Urinary bladder (tissue), 4 donors: Measurements from ENCODE around the gene TECPR2. TPM values are rescaled to one million over a fixed set of nuclear protein-coding genes. Genes with fewer than 3 reads are reported as not detected.

ENCODE experiments used
- DNase-seq: peaks from one replicate; pipeline ENCODE4 v3.0.0-alpha.2; 2015; ENCODE audit errors: extremely low spot score
- H3K27ac ChIP-seq: one replicate; pipeline ENCODE4 v1.5.1; 2013; ENCODE audit warnings: low read depth, mild to moderate bottlenecking, moderate library complexity
- H3K36me3 ChIP-seq: one replicate; pipeline ENCODE4 v1.6.1; 2013; ENCODE audit warnings: mild to moderate bottlenecking, moderate library complexity; ENCODE audit not compliant: insufficient read depth
- H3K4me1 ChIP-seq: one replicate; pipeline ENCODE4 v1.6.1; 2013; ENCODE audit warnings: mild to moderate bottlenecking, moderate library complexity; ENCODE audit not compliant: insufficient read depth
- H3K4me3 ChIP-seq: one replicate; pipeline ENCODE4 v1.5.1; 2013; ENCODE audit warnings: low read depth, low read length
- whole genome bisulfite sequencing: extraction: QIAGEN DNeasy Blood & Tissue Kit; methylation state at CpG from one replicate; pipeline ENCODE4 v1.1.7; 2013; 5-methylcytosine and 5-hydroxymethylcytosine counted together
- polyA plus RNA-seq: library from polyadenylated mRNA; stranded (reverse); fragments of 200-250 nt; gene quantifications from one replicate; pipeline ENCODE4 v1.2.3, GENCODE V29; 2013
- total RNA-seq: library from RNA; depleted of rRNA; stranded (reverse); fragments of >200 nt; gene quantifications from one replicate; pipeline ENCODE4 v1.2.3, GENCODE V29; 2014
- donor health status: healthy with polysubstance abuse.
- donor health status: healthy.

The TECPR2 gene
- total and polyA plus RNA-seq, 2 donors, result 12.5 to 15.6 TPM

- 86% methylated on average over 115 of the region's 115 CpGs for whole genome bisulfite sequencing
- Histone ChIP-seq H3K27ac (no peak overlapping the region), H3K36me3 (peaks cover 2% of the 10 kb centered on the region), H3K4me1 (no peaks in the 10 kb centered on the region), H3K4me3 (no peak overlapping the region)
- no peak for DNase-seq
Measured at GRCh38 chr14:102507081-102507856, 144.5 kb downstream of the TECPR2 start.

- H3K4me3 ChIP-seq, result no peak overlapping the region
- DNase-seq, result no peak
- no peak overlapping the region for H3K27ac ChIP-seq
- H3K36me3 ChIP-seq, result peaks cover 2% of the 10 kb centered on the region
- 90% methylated on average over 21 of the region's 21 CpGs for WGBS
- no peaks in the 10 kb centered on the region for H3K4me1 ChIP-seq
Measured at GRCh38 chr14:102507857-102508312, 145.1 kb downstream of the TECPR2 start.

DNA sequence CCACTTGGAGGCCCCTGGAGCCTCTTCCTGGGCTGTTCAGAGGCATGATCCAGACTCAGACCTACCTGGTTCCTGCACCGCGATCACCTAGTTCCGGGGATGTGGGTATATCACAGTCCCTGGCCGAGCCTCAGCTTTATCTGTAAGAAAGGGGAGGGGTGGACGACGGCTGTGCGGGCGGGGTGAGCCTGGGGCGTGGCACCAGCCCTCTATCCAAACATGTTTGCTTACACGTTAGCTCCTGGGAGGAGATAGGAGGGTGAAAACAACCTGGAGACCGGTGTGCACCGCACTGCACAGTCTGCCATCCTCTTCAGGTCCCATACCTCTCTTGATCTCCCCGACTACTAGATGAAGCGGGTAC, 145.7 kb downstream of the TECPR2 start:
- Histone ChIP-seq H3K36me3 (peaks cover 2% of the 10 kb centered on the region), H3K4me3 (no peak overlapping the region), H3K27ac (peak overlapping the region; percentile 85), H3K4me1 (no peaks in the 10 kb centered on the region)
- 73% methylated on average over 14 of the region's 14 CpGs for WGBS
- no peak for DNase-seq

DNA sequence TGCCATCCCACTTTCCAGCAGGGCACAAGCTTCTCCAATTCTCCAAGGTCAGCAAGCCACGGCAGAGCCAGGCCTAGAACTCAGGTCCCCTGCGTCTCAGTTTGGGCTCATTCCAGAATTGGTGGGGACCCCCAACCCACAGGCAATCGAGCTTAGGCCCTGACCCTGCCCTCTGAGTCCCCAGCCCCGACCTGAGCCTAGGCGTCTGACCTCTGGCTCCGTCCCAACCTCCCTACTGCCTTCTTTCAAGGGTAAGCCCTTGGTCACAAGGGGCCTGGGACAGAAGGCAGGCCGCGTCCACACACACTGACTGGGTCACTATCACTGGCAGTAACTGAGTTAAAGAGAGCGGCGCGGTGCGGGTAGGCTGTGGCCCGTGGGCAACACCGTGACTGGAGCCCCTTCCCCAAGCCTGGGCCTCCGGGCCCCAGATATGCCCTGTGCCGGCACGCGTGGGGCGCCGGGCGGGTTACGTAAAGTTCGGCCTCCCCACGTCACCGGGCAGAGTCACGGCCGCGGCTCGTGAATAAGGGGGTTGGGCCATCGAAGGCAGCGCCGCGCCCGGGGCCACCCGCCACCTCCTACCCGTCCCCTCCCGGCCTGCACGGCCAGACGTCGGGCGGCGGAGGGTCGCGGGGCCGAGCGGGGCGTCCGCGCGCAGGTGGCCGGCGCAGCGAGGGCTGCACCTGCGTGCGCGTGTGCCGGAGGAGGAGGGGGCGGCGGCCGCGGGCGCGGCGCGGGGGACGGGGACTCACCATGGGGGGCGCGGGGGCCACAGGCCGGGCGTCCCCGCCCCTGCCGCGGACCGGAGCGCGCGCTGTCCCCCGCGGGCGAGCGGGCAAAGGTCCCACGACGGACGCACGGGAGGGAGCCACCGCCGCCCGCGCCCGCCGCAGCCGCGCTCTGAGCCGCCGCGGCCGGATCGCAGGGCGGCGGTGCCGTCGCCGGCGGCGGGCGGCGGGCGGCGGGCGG, 146.3 kb downstream of the TECPR2 start:
- 4% methylated on average over 108 of the region's 110 CpGs for WGBS

DNA sequence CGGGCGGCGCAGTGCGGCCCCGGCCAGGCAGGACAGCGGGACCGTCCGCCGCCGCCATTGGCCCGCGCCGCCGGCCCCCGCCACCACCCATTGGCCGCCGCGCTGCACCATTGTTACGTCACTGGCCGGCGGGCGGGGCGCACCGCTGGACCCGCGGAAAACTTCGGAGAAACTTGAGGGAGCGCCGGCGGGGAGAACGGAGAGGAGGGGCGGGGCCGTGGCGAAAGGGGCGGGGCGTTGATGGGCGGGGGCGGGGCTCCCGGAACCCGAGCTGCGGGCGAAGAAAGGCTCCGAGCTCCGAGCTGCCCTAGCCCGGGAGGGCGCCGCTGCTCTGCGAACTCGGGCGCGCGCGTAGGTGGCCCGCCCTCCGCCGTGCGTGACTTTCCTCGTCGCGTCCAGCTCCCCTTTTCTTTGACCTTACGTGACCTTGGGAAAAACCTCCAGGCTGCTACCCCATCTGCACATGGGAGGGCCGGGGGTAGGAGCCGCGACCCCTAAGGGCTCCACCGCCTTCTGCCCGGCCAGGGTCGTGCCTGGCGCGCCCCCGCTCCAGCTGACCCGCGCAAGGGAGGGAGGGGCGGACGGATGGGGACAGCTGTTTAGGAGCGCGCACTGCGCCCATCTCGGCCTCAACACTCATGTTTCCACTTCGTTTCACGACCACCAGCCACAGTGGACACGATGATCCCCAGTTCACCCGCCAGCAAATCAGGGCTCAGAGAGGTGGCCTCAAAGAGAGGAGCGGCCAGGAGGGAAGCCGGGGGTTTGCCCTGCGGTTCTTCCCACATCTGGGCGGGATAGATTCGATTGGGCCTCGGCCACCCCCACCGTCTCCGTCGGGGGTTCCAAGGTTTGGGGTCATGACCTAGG, 147.2 kb downstream of the TECPR2 start, which contains the start of gene ANKRD9:
ANKRD9 (minus strand) TSS at position 31 of the 870 bp plus-strand sequence. CDS start 1,887 bp downstream, outside the sequence.
- Histone ChIP-seq H3K4me3 (peak within 1 kb of the TSS; percentile 65), H3K36me3 (peaks cover 2% of the 10 kb centered on the region), H3K4me1 (no peaks in the 10 kb centered on the region), H3K27ac (peak within 1 kb of the TSS; percentile 85)
- WGBS, result 2% methylated on average over 89 of the region's 91 CpGs
- DNase-seq, result peak; percentile 74

More for the DNA sequence above, 146.3 kb downstream of the TECPR2 start:
- Histone ChIP-seq H3K4me3 (peak overlapping the region; percentile 65), H3K27ac (peak overlapping the region; percentile 85), H3K4me1 (no peaks in the 10 kb centered on the region), H3K36me3 (peaks cover 2% of the 10 kb centered on the region)
- DNase-seq, result no peak

GRCh38 chr14:102510616-102511520, 148.1 kb downstream of the TECPR2 start:
- peak overlapping the region; percentile 19 for H3K27ac ChIP-seq
- DNase-seq, result no peak

DNA sequence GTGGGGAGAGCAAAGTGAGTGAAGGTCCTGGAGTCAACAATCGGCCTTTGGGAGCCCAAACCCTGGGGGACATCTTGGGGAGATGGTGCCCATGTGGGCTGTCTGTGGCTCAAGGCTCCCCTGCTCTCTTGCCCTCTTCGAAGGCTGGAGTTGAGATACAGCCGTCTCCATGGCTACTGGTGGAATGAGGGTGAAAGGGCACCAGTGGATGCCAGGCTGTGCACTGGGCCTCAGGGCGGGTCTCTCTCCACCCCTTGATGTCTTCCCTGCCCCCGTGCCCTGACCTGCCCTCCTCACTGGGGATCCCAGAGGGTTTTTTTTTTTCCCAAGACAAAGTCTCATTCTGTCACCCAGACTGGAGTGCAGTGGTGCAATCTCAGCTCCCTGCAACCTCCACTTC, 148.8 kb downstream of the TECPR2 start:
- no peak overlapping the region for H3K4me3 ChIP-seq
- no peaks in the 10 kb centered on the region for H3K4me1 ChIP-seq
- H3K36me3 ChIP-seq, result peaks cover 2% of the 10 kb centered on the region
- DNase-seq, result no peak
- H3K27ac ChIP-seq, result no peak overlapping the region
- 86% methylated on average over 5 of the region's 5 CpGs for WGBS

More at GRCh38 chr14:102510616-102511520, 148.1 kb downstream of the TECPR2 start:
- Histone ChIP-seq H3K4me1 (no peaks in the 10 kb centered on the region), H3K36me3 (peaks cover 2% of the 10 kb centered on the region), H3K4me3 (no peak overlapping the region)
- 68% methylated on average over 19 of the region's 19 CpGs for WGBS

GRCh38 chr14:102512793-102513300, 150.1 kb downstream of the TECPR2 start:
- WGBS, result 88% methylated on average over 11 of the region's 11 CpGs
- Histone ChIP-seq H3K4me1 (no peaks in the 10 kb centered on the region), H3K36me3 (no peaks in the 10 kb centered on the region), H3K27ac (no peak overlapping the region), H3K4me3 (no peak overlapping the region)
- DNase-seq, result no peak

DNA sequence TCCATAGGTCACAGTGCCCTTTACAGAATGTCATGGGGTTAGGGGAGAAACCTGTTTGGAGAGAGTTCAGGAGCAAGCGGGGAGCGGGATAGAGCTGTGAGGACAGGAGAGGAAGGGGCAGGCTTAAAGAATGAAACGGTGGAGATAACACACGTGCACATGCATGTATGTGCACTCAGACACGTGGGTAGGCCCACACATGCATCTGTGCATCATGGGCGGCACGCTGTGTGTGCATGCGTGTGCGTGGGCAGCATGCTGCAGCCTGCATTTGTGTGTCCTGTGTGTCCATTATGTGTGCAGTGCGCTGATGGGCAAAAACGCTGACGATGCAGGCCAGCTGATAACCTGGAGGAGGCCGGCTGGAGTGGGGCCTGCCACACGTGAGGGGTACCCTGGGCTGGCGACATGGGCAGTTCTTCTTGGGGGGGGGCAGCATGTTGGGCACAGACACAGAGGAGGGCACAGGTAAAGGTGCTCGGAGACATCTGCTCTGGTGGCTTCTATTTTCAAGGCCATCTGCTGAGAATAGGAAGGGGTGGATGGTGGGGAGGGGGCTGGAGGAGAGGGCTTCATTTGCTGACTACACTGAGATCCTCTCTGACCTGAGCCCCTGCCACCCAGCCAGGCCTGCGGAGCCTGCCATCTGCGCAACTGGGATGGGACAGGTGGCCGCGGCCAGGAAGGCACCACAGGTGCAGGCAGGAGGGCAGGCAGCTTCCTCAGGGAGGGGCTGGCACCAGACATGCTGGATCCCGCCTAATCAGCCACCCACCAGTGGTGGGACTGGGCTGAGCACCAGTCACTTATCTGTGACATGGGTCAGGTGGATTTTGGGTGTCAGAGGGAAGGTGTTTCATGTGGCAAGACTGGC, 151.4 kb downstream of the TECPR2 start:
- Histone ChIP-seq H3K36me3 (no peaks in the 10 kb centered on the region), H3K4me1 (no peaks in the 10 kb centered on the region), H3K4me3 (no peak overlapping the region), H3K27ac (no peak overlapping the region)
- 87% methylated on average over 21 of the region's 21 CpGs for WGBS
- DNase-seq, result no peak

DNA sequence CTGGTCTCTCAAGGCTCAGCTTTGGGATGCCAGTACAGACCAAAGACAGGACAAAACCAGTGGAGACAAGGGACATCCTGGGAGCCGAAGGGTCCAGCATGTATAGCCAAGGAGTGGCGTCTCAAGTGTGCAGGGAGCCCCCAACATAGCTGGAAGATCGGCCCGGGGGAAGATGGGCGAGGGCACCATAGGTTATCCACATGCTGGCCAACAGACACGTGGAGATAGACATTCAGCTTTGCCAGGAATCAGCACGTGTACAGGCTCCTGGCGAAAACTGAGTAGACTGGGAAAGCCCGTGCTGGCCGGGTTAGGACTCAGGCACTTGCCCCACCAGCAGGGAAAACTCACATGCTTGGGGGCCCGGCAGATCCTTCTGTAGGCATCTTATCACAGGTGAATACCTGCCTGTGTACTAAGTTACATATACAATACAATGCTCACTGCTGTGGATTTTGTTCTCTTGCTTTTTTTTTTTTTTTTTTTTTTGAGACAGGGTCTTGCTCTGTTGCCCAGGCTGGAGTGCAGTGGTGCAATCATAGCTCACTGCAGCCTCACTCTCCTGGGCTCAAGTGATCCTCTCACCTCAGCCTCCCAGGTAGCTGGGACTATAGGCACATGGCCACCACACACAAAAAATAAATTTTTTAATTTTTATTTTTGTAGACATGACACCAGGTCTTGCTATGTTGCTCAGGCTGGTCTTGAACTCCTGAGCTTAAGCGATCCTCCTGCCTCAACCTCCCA, 152.4 kb downstream of the TECPR2 start:
- Histone ChIP-seq H3K4me1 (no peaks in the 10 kb centered on the region), H3K27ac (no peak overlapping the region), H3K4me3 (no peak overlapping the region), H3K36me3 (no peaks in the 10 kb centered on the region)
- 90% methylated on average over 12 of the region's 12 CpGs for WGBS
- DNase-seq, result no peak
